ENCODE measurements around the gene MCM7.

The MCM7 gene

GRCh38 chr7:100122067-100122466, 20.9 kb upstream of the MCM7 start:
- DNase-seq: no peak

- no peak for DNase-seq
Observed at GRCh38 chr7:100120733-100121036, 19.5 kb upstream of the MCM7 start.

GRCh38 chr7:100119970-100120732, 19.0 kb upstream of the MCM7 start:
- DNase-seq: peak; percentile 84 to 85

GRCh38 chr7:100119072-100119969, 18.1 kb upstream of the MCM7 start, which contains the start of the genes CNPY4 and TAF6:
TSS of gene CNPY4 (plus strand) at chr7:100119634. CDS start at chr7:100119745, 111 bp downstream.
TSS of gene TAF6 (minus strand) at chr7:100119358. CDS start at chr7:100114209, 5,149 bp downstream.
- DNase-seq: peak; percentile 96

GRCh38 chr7:100118388-100119071, 17.3 kb upstream of the MCM7 start:
- DNase-seq: no peak

- DNase-seq: no peak
Observed at GRCh38 chr7:100115026-100115425, 13.8 kb upstream of the MCM7 start.

GRCh38 chr7:100111914-100112313, 10.7 kb upstream of the MCM7 start:
- no peak for DNase-seq

- no peak for DNase-seq
Observed at GRCh38 chr7:100111156-100111555, 10.0 kb upstream of the MCM7 start.

GRCh38 chr7:100109521-100110163, 8.4 kb upstream of the MCM7 start:
- DNase-seq: no peak

GRCh38 chr7:100107890-100108289, 6.7 kb upstream of the MCM7 start:
- no peak for DNase-seq

GRCh38 chr7:100107125-100107737, 6.0 kb upstream of the MCM7 start:
- no peak for DNase-seq

GRCh38 chr7:100106633-100107032, 5.4 kb upstream of the MCM7 start:
- no peak for DNase-seq

GRCh38 chr7:100105534-100105933, 4.3 kb upstream of the MCM7 start:
- DNase-seq: no peak

GRCh38 chr7:100102950-100103840, 2.0 kb upstream of the MCM7 start:
- no peak for DNase-seq

- peak; percentile 90 to 91 for DNase-seq
Observed at GRCh38 chr7:100100420-100101015, 679 bp downstream of the MCM7 start.

GRCh38 chr7:100099452-100099851, 1.7 kb downstream of the MCM7 start:
- DNase-seq: no peak

- DNase-seq: no peak
Observed at GRCh38 chr7:100098913-100099312, 2.3 kb downstream of the MCM7 start.

- DNase-seq: no peak
Observed at GRCh38 chr7:100095704-100096103, 5.5 kb downstream of the MCM7 start.

- DNase-seq: no peak
Observed at GRCh38 chr7:100095289-100095688, 5.9 kb downstream of the MCM7 start.

GRCh38 chr7:100093925-100094486, 7.2 kb downstream of the MCM7 start:
- DNase-seq: no peak

- peak in 1 of 2 experiments; percentile 27 for DNase-seq
Observed at GRCh38 chr7:100093498-100093897, 7.7 kb downstream of the MCM7 start.

Data from activated T-cell treated with anti-CD3 and anti-CD28 coated beads, Interleukin-2, amount 50 U/mL, for 48 hours (primary cell).